K562 (cell line): Measurements from ENCODE around the gene MOB3C. TPM values are rescaled to one million over a fixed set of nuclear protein-coding genes. Genes with fewer than 3 reads are reported as not detected.

ENCODE experiments used
- ARHGAP35 ChIP-seq: fragments of 450-650 bp; IDR thresholded peaks from 2 replicates; pipeline ENCODE4 v1.6.1; 2018; ENCODE audit not compliant: partially characterized antibody
- BDP1 ChIP-seq: IDR thresholded peaks from 3 replicates; pipeline ENCODE4 v1.6.1; 2011; ENCODE audit not compliant: insufficient read length, insufficient read depth
- BRD4 ChIP-seq: fragments of 200-600 bp; sonication (generic); IDR thresholded peaks from 2 replicates; pipeline ENCODE4 v1.6.1; 2017; ENCODE audit warnings: inconsistent platforms
- BRF2 ChIP-seq: IDR thresholded peaks from 3 replicates; pipeline ENCODE4 v1.6.1; 2011; ENCODE audit warnings: borderline replicate concordance, mild to moderate bottlenecking; ENCODE audit not compliant: insufficient read length, insufficient read depth
- FOXJ2 ChIP-seq: fragments of 200-800 bp; sonication (Bioruptor generic); IDR thresholded peaks from 2 replicates; pipeline ENCODE4 v1.6.1; 2016; ENCODE audit warnings: missing genetic modification characterization, missing compliant biosample characterization
- GABPA ChIP-seq: fragments of 200-800 bp; sonication (Bioruptor generic); conservative IDR thresholded peaks from 2 replicates; pipeline ENCODE4 v1.6.1; 2016; ENCODE audit warnings: low read depth, missing genetic modification characterization, missing compliant biosample characterization
- GTF3C2 ChIP-seq: IDR thresholded peaks from 3 replicates; pipeline ENCODE4 v1.6.1; 2011; ENCODE audit warnings: borderline replicate concordance, mild to moderate bottlenecking, moderate library complexity; ENCODE audit not compliant: insufficient read length; ENCODE audit errors: extremely low read depth
- NFXL1 ChIP-seq: fragments of 450-650 bp; formaldehyde crosslinking; IDR thresholded peaks from 2 replicates; pipeline ENCODE4 v1.4.0; 2021; ENCODE audit warnings: mild to moderate bottlenecking
- PTTG1 ChIP-seq: fragments of 450-650 bp; IDR thresholded peaks from 2 replicates; pipeline ENCODE4 v1.6.1; 2016; ENCODE audit warnings: low read depth, mild to moderate bottlenecking, missing genetic modification characterization, missing compliant biosample characterization
- RERE ChIP-seq: sonication (generic); formaldehyde crosslinking; IDR thresholded peaks from 2 replicates; pipeline ENCODE4 v1.8.0; 2023; ENCODE audit warnings: missing genetic modification reagents, mild to moderate bottlenecking, borderline replicate concordance
- USF2 ChIP-seq: sonication (generic); formaldehyde crosslinking; IDR thresholded peaks from 2 replicates; pipeline ENCODE4 v1.5.0; 2020; ENCODE audit warnings: missing genetic modification reagents
- ZBTB8A ChIP-seq: fragments of 450-650 bp; IDR thresholded peaks from 2 replicates; pipeline ENCODE4 v1.6.1; 2018; ENCODE audit warnings: mild to moderate bottlenecking, moderate library complexity; ENCODE audit not compliant: partially characterized antibody
- ZNF12 ChIP-seq: sonication (generic); formaldehyde crosslinking; IDR thresholded peaks from 2 replicates; pipeline ENCODE4 v1.4.0; 2020; ENCODE audit warnings: mild to moderate bottlenecking, missing genetic modification reagents
- ZNF212 ChIP-seq: fragments of 450-650 bp; formaldehyde crosslinking; IDR thresholded peaks from 2 replicates; pipeline ENCODE4 v1.4.0; 2020; ENCODE audit warnings: mild to moderate bottlenecking
- ZNF347 ChIP-seq: fragments of 450-650 bp; formaldehyde crosslinking; IDR thresholded peaks from 2 replicates; pipeline ENCODE4 v1.4.0; 2020; ENCODE audit warnings: low read depth, mild to moderate bottlenecking, moderate library complexity
- ZNF584 ChIP-seq: fragments of 200-800 bp; sonication (Bioruptor generic); IDR thresholded peaks from 2 replicates; pipeline ENCODE4 v1.6.1; 2016; ENCODE audit warnings: low read depth, mild to moderate bottlenecking, missing genetic modification characterization, missing compliant biosample characterization
- polyA plus RNA-seq, 8 experiments: library from polyadenylated mRNA; depleted of rRNA in 4 of 8; stranded (reverse) in 5 of 8; unstranded in 3 of 8; fragments of >200 nt; fragmentation: Nextera tagmentation in 2 of 8; fragmentation: Illumina TruSeq in 1 of 8; extraction: Ambion mirVana in 2 of 8; extraction: Trizol in 1 of 8; gene quantifications; 2 replicates each; pipeline versions ENCODE4 v1.2.1 to v1.2.3, GENCODE V29; 2011 to 2014; ENCODE audit warnings: inconsistent platforms in 1 of 8, missing spikeins in 1 of 8
- total RNA-seq, 7 experiments: library from RNA; depleted of rRNA in 6 of 7; stranded (reverse); fragments of >200 nt in 6 of 7; fragmentation: Illumina TruSeq in 2 of 7; extraction: Trizol in 2 of 7; gene quantifications; 2 replicates each; pipeline versions ENCODE4 v1.2.1 to v1.2.3, GENCODE V29; 2011 to 2021; ENCODE audit warnings: low replicate concordance in 1 of 7

MOB3C gene
- total and polyA plus RNA-seq, 9 of the 15 experiments (the other 6 are each of a cell fraction or from before 2014, with no cell fraction given) = 1.0 to 7.5 (median 3.7) TPM

- no peak for TF ChIP-seq ARHGAP35
- TF ChIP-seq ZBTB8A = no peak
- TF ChIP-seq BDP1 = no peak
- TF ChIP-seq GABPA (tag) = peak; percentile 55
- TF ChIP-seq PTTG1 (tag) = no peak
- TF ChIP-seq USF2 (CRISPR knock-in tag) = no peak
- no peak for TF ChIP-seq ZNF12 (CRISPR knock-in tag)
- TF ChIP-seq RERE (CRISPR knock-in tag) = no peak
- TF ChIP-seq ZNF347 (CRISPR knock-in tag) = no peak
- TF ChIP-seq ZNF212 = no peak
- TF ChIP-seq FOXJ2 (tag) = no peak
- TF ChIP-seq NFXL1 (CRISPR knock-in tag) = no peak
- TF ChIP-seq ZNF584 (CRISPR knock-in tag) = no peak
- no peak for TF ChIP-seq BRD4
- TF ChIP-seq BRF2 = no peak
- no peak for TF ChIP-seq GTF3C2
These were observed at the start of gene MOB3C (continued) for GRCh38 chr1:46616277-46617107.
